NCI-H146 (cell line): ENCODE data around the gene PRKAG2.

Experiments
- DNase-seq: peaks from one replicate; lab custom pipeline; 2025; lab: John Stamatoyannopoulos, UW

The PRKAG2 gene

GRCh38 chr7:151694828-151695580 lies 181.9 kb downstream of the PRKAG2 start:
- peak; percentile 31 for DNase-seq

DNA sequence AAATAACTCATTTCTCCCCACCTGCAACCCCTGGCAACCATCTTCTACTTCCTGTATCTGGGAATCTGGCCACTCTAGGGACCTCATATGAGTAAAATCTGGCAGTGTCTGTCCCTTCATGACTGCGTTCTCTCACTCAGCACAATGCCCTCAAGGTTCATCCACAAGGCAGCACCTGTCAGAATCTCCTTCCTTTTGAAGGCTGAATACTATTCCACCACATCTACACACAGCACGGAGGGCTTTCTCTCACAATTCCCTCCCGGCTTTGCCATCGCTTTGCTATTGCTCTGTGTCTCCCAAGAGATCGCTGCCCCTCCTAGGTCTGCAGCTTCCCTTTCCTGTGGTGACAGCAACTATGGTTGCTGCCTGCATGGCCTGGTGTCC lies 182.5 kb downstream of the PRKAG2 start:
- DNase-seq, result no peak

DNA sequence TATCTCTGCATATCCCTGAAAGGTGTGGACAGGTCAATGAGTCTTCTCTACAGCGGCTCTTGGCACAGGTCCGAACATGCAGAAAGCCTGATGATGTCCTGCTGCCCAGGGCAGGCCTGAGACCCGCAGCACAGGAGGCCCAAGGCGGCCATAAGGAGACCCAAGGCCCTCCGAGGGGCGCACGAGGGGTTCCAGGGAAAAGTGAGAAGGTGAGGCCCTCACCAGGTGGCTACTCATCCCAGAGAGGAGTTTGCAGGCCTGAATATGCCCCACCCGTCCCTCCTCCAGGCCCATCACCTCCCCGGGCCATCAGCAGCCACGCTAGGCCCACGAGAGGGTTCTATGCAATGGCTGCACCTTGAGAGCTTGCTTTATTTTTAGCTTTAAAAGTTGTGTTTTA lies 183.8 kb downstream of the PRKAG2 start:
- DNase-seq, result no peak

DNA sequence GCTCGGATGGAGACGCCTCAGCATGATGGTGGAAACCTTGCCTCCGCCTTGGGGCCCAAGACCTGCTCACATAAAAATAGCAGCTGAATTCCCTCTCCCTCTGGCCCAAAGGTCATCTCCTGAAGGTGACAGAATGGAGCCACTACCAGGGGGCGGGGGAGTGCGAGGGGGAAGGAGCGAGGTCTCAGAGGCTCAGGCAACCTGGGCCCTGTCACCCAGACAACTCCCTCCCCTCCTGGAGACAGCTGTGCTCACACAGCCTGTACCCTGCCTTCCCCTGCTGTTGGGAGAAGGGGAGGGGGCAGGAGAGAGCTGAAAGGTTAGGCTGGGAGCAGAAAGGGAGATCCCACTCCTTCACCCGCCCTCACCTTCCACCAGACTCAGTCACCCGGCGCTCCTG lies 184.2 kb downstream of the PRKAG2 start:
- peak; percentile 54 for DNase-seq

DNA sequence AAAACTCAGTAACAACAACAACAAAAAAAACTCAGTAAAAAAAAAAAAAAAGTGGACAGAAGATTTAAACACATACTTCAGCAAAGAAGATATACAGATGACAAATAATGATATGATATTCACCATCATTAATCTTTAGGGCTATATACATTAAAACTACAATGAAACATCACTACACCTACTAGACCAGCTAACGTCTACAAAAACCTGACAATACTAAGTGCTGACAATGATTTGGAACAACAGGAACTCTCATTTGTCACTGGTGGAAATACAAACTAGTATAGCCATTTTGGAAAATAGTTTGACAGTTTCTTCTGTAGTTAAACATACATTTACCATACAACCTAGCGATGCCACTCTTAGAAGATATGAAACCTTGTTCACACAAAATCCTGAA lies 185.5 kb downstream of the PRKAG2 start:
- no peak for DNase-seq

DNA sequence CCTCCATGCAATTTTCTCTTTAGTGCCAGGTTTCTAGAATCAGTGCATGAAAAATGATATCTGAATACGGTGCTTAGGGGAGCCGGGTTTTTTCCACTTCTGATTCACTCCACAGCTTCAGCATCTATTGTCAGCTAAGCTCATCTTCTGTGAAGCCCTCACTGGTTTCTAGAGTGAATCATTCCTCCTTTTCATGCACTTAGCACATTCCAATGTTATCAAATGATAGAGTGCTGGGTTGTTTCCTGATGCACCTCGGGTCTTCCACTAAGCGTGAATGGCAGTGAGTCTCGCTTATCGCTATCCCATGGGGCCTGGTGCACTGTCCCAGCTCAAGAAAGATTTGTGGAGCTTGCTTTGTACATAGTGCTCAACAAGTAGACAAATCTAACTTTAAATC lies 186.3 kb downstream of the PRKAG2 start:
- no peak for DNase-seq

DNA sequence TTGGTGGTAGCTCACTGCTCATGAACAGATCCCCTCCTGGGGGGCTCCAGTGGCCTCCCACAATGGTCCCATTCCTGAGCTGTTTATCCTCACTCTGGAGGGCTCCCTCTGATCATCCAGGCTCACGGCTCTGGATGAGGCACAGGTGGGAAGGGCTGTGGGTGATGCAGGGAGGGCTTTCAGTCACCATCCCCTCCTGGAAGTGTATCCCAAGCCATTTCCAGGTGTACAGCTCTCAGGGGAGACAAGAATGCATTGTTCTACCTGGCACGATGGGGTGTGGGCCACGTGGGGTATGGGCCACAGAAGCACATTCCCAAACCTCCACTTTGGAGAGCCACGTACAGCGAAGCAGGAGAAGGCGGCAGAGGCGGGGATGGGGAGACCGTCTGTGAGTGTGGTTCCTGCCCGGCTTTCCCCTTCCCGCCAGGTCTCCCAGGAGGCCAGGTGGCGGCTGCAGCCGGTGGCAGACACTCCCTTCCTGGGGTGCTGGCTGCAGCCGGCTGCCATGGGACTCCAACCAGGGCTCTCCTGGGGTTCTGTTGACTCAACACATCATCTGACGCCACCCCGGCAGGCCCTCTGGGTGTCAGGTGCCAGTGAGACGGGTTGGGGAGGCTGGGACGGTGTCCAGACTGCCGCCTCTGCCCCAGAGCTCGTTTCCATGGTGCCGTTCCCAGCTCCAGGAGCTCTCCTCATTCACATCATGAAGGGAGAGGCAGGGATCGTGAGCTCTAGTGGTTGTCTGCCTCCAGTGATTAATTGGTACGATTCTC lies 187.5 kb downstream of the PRKAG2 start:
- DNase-seq, result peak; percentile 89

DNA sequence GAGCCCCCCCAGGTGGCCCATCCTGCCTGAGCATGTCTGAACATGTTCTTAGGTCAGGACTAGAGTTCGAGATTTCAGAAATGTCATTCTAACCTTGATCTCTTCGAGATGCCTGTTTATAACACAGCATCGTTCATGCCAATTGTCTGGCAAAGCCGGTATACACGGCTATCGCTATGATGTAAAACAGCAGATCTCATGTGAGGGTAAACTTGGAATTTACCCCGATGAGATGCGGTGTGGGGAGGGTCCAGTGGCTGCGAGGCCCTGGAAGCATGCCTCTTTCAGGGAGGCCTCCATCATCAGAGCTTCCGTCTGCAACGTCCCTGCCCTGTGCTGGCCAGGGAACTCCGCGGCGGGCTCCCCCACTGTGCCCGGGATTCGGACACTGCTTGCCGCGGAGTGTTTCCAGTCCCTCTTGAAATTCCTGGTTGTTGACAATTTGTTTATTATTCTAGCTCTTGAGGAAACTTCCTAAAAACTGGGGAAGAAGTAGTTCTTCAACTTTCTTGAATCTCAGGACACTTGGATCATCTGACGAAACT lies 188.6 kb downstream of the PRKAG2 start:
- no peak for DNase-seq

- DNase-seq, result no peak
Measured at GRCh38 chr7:151687523-151688235, 189.2 kb downstream of the PRKAG2 start.

DNA sequence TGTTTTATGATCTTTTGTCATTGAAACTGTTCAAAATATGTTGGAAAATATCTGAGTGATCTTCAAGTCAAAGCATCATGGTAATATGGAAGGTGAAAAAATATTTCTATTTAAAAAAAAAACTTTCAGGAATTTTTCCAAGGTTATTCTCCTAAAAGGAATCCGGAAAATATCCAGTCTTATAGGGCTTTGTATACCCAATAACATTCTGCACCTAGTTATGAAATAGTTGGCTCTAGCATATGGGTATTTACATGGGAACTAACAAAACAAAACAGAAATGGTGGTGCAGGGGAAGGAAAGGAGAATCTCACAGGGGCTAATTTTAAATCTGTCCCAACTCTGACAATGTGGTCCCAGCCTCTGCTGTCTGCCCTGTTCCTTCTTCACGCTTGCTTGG lies 190.1 kb downstream of the PRKAG2 start:
- no peak for DNase-seq

GRCh38 chr7:151686016-151686766 lies 190.7 kb downstream of the PRKAG2 start:
- no peak for DNase-seq

GRCh38 chr7:151684408-151685175 lies 192.3 kb downstream of the PRKAG2 start:
- DNase-seq, result no peak

- DNase-seq, result no peak
Measured at GRCh38 chr7:151683615-151684407, 193.1 kb downstream of the PRKAG2 start.

- no peak for DNase-seq
Measured at GRCh38 chr7:151682831-151683614, 193.9 kb downstream of the PRKAG2 start.

DNA sequence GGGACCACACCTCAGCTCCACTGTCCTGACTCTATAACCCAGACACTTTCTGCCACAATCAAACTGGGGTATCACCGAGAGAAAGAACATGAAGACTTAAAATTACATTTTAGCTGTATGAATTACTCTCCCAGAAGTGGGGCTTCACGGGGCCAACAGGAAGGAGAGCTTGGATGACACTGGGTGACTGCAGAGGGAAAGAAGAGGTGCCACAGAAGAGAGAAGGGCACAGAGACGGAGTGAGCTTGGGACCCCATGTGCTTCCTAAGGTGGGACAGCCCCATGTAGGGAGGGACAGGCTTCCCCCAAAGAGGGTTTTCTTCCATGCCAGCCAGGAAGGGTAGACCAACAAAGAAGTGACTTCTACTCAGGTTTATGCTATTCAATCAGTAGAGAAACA lies 195.2 kb downstream of the PRKAG2 start:
- DNase-seq, result no peak

DNA sequence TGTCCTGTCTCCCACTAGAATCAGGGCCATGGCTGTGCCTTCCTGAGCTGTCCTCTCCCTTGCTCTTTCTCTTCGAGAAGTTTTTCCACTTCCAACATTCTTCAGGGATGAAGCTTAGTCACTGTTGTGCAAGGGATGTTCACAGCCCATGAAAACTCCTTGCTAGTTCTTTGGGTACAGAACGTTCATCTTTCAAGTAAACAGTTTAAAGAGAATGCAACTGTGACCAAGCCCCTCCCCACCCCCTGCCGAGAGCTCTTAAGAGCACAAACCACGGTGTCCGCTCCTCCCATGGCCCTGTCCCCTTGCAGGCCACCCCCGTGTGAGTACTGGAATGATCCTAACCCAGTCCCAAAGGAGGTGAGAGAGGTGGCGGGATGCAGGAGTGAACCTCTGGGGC lies 196.1 kb downstream of the PRKAG2 start:
- no peak for DNase-seq

DNA sequence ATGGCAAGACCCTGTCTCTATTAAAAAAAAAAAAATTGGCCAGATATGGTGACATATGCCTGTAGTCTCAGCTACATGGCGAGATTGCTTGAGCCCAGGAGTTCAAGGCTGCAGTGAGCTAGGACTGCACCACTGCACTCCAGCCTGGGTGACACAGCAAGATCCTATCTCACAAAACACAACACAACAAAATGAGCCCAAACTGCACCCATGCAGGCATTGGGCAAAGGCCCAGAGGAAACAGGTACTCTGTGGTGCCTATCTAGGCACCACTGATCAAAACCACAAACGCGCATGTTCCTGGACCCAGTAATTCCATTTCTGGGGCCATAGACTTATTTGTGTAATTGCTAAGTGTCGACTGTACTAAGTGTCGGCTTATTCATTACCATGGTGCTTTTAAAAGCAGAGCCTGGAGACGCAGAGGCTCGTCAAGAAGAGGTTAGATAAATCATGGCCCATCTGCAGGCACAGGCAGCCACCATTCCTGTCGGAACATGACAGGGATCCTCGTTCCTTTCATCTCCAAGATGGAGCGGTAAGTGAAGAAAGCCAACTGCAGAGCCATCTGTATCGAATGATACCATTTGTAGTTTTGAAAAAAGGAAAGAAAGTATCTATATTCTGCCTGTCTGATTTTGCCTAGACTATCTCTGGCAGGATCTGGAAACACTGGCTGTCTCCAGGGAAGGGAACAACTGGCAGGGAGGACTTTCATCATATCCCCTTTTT lies 196.9 kb downstream of the PRKAG2 start:
- DNase-seq, result no peak

DNA sequence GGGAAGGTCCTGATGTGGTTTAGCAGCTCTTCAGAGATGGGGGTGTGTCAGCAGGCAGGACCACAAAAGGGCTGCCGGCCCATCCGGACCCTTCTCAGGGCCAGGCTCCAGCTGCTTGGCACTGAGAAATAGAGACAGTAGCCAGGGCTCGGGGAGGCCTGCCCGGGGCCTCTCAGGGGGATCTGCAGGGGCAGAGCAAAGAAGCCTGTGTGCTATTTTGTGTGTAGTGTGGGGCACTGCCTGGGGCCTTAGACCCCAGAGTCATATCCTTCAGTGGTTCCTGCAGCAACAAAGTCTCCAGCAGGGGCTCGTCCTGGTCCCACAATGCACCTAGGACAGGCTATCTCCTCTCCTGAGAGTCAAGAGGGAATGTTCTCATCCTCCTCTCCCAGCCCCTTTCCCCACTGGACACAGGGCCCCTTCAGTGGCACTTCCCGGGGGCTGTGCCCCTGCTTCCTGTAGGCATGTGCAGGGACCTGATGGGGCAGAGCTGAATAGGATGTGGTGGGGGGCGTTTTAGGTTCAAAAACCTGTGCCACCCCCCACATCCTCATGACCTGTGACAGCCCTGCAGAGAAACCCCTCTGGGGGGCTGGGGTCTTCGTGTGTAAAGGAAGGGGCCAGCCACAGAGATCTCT lies 197.7 kb downstream of the PRKAG2 start:
- DNase-seq, result no peak
